ENCODE results near the gene KCNE2. TPM values are rescaled to one million over a fixed set of nuclear protein-coding genes. Genes with fewer than 3 reads are reported as not detected.

The KCNE2 gene
- total RNA-seq, 2 donors from 2014 or later, result not detected

GRCh38 chr21:34355570-34355969, 8.2 kb upstream of the KCNE2 start:
- H3K4me1 ChIP-seq, result no peaks in the 10 kb centered on the region
- TF ChIP-seq CTCF (IDR thresholded peaks at IDR 0.05) (no peak), POLR2A (IDR thresholded peaks at IDR 0.05) (no peak)
- no peaks in the 10 kb centered on the region for H3K9me3 ChIP-seq
- intact Hi-C loops (cut with DNase I), result no loop called here
- DNase-seq (peak in 1 of 4 donors; percentile 0), ATAC-seq (no peak)
- no peak overlapping the region for H3K4me3 ChIP-seq
- H3K27me3 ChIP-seq, result no peaks in the 10 kb centered on the region
- H3K27ac ChIP-seq, result no peak overlapping the region
- no peaks in the 10 kb centered on the region for H3K36me3 ChIP-seq (replicated peaks in 1 of 2; ENCODE audit: insufficient read depth in 1 of 2, low read depth in 2 of 2)
- 96 to 100% methylated on average over 5 of the region's 5 CpGs for WGBS, 2 donors

GRCh38 chr21:34357889-34358288, 5.9 kb upstream of the KCNE2 start:
- Histone ChIP-seq H3K9me3 (no peaks in the 10 kb centered on the region), H3K27me3 (no peaks in the 10 kb centered on the region), H3K4me1 (no peaks in the 10 kb centered on the region), H3K27ac (no peak overlapping the region), H3K36me3 (replicated peaks in 1 of 2; ENCODE audit: insufficient read depth in 1 of 2, low read depth in 2 of 2) (no peaks in the 10 kb centered on the region), H3K4me3 (no peak overlapping the region)
- DNase-seq, result no peak
- ATAC-seq, result no peak
- TF ChIP-seq CTCF (IDR thresholded peaks at IDR 0.05), result no peak
- no peak for TF ChIP-seq POLR2A (IDR thresholded peaks at IDR 0.05)
- 84 to 88% methylated on average over 2 of the region's 2 CpGs for WGBS, 2 donors
- intact Hi-C loops (cut with DNase I), result no loop called here

- Histone ChIP-seq H3K9me3 (no peaks in the 10 kb centered on the region), H3K27ac (no peak overlapping the region), H3K4me3 (no peak overlapping the region), H3K36me3 (replicated peaks in 1 of 2; ENCODE audit: insufficient read depth in 1 of 2, low read depth in 2 of 2) (no peaks in the 10 kb centered on the region), H3K27me3 (no peaks in the 10 kb centered on the region), H3K4me1 (no peaks in the 10 kb centered on the region)
- no peak for DNase-seq
- no peak for ATAC-seq
- WGBS, 2 donors, result 40 to 93% methylated on average over 1 of the region's 1 CpG
- TF ChIP-seq CTCF (IDR thresholded peaks at IDR 0.05) (no peak), POLR2A (IDR thresholded peaks at IDR 0.05) (no peak)
- intact Hi-C loops (cut with DNase I), result no loop called here
Observed at GRCh38 chr21:34358866-34359265, 4.9 kb upstream of the KCNE2 start.

- Histone ChIP-seq H3K27me3 (no peaks in the 10 kb centered on the region), H3K4me3 (no peak overlapping the region), H3K4me1 (no peaks in the 10 kb centered on the region), H3K36me3 (replicated peaks in 1 of 2; ENCODE audit: insufficient read depth in 1 of 2, low read depth in 2 of 2) (no peaks in the 10 kb centered on the region), H3K27ac (no peak overlapping the region), H3K9me3 (no peaks in the 10 kb centered on the region)
- intact Hi-C loops (cut with DNase I), result no loop called here
- ATAC-seq, result no peak
- DNase-seq, result peak in 1 of 4 donors; percentile 5
- WGBS, 2 donors, result 74 to 75% methylated on average over 12 of the region's 12 CpGs
- no peak for TF ChIP-seq CTCF (IDR thresholded peaks at IDR 0.05)
- TF ChIP-seq POLR2A (IDR thresholded peaks at IDR 0.05), result no peak
Observed at GRCh38 chr21:34360488-34361241, 3.1 kb upstream of the KCNE2 start.

GRCh38 chr21:34362136-34362444, 1.7 kb upstream of the KCNE2 start:
- TF ChIP-seq POLR2A (IDR thresholded peaks at IDR 0.05) (no peak), CTCF (IDR thresholded peaks at IDR 0.05) (no peak)
- no peaks in the 10 kb centered on the region for H3K4me1 ChIP-seq
- peak; percentile 23 for ATAC-seq

More at GRCh38 chr21:34362136-34362444, 1.7 kb upstream of the KCNE2 start:
- intact Hi-C loops (cut with DNase I), result no loop called here
- Histone ChIP-seq H3K27ac (no peak overlapping the region), H3K27me3 (no peaks in the 10 kb centered on the region), H3K9me3 (no peaks in the 10 kb centered on the region), H3K4me3 (no peak overlapping the region), H3K36me3 (replicated peaks in 1 of 2; ENCODE audit: insufficient read depth in 1 of 2, low read depth in 2 of 2) (no peaks in the 10 kb centered on the region)
- no peak for DNase-seq
- WGBS, 2 donors, result 3% methylated on average over 3 of the region's 3 CpGs
